Activated CD8-positive, alpha-beta memory T cell treated with anti-CD3 and anti-CD28 coated beads for 48 hours (primary cell): ENCODE measurements around the gene NDUFA5.
A peak's percentile ranks its signal among the peaks of the same experiment; 100 is the strongest.
"Not testable (repeated sequence)": the region's sequence is repeated elsewhere in the genome, so short reads cannot be mapped to it uniquely, and the experiment has no call there.

Source experiments
- DNase-seq, 3 experiments: peaks; one replicate each; pipeline ENCODE4 v3.0.0-alpha.2; 2020; ENCODE audit warnings: low read depth in 2 of 3, low spot score in 2 of 3

NDUFA5 gene

GRCh38 chr7:123558289-123558874 is 764 bp upstream of the NDUFA5 start:
- no peak for DNase-seq

DNA sequence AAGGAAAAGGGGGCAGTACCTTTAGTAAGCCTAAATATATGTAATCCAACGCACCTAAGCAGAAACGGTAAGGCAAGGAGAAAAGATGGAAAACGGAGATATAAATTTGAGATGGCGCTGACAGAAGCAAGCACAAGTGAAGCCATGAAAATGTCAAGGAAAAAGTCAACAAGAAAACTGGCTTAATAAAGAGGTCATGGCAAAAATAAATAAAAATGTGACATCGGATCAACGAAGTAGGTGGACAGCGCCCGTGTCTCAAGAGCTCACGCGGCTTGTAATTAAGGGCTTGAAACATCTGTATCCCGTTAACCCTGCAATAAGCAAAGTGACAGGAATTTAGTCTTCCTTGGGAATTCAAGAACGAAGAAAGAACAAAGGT is 611 bp downstream of the NDUFA5 start:
- DNase-seq: no peak

DNA sequence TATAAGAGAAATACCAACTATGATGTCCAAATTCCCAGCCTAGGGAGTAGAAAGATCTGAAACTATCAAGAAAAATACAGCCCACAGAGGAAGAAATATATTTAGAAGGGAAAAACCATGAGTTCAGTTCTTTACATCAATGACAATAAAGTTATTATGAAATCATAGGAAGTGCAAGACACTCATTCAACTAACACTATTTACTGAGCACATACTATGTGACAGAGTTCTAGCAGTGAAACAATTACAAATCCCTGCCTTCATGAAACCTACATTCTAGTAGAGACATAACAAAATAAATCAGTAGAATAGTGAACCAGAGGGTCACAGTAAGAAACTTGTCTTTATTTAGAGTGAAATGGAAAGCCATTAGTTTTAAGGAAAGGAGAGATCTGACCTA is 2.1 kb downstream of the NDUFA5 start:
- DNase-seq: no peak

DNA sequence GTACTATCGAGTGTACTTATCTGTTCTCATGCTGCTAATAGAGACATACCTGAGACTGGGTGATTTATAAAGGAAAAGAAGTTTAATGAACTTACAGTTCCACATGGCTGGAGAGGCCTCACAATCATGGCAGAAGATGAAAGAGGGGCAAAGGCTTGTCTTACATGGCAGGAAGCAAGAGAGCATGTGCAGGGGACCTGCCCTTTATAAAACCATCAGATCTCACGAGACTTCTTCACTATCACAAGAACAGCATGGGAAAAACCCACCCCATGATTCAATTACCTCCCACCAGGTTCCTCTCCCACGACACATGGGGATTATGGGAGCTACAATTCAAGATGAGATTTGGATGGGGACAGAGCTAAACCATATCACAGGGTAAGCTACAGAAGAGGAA is 4.5 kb downstream of the NDUFA5 start:
- DNase-seq: no peak

DNA sequence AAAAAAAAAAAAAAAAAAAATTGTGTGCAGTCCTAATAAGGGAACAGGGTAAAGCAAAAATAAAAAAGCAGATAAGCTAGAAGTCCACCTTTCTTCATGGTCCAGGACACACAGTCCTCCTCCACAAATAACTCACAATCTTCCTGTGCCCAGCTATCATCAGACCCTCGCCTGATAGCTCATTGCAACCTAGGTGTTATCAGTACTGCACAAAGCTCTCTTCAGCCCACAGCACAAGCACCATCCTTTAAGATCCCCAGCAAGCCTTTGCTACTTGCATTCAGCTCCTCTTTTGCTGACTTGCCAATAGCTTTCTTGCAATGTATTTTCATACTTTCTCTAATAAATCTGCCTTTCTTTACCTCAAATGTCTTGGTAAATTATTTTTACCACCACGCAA is 5.0 kb downstream of the NDUFA5 start:
- DNase-seq: no peak

DNA sequence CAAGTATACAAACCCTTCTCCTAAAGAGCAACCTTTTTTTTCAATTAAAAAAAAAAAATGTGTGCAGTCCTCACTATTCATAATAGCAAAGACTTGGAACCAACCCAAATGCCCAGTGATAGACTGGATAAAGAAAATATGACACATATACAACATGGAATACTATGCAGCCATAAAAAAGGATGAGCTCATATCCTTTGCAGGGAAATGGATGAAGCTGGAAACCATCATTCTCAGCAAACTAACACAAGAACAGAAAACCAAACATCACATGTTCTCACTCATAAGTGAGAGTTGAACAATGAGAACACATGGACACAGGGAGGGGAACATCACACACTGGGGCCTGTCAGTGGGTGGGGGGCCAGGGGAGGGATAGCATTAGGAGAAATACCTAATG is 5.5 kb downstream of the NDUFA5 start:
- not testable (repeated sequence) for DNase-seq

DNA sequence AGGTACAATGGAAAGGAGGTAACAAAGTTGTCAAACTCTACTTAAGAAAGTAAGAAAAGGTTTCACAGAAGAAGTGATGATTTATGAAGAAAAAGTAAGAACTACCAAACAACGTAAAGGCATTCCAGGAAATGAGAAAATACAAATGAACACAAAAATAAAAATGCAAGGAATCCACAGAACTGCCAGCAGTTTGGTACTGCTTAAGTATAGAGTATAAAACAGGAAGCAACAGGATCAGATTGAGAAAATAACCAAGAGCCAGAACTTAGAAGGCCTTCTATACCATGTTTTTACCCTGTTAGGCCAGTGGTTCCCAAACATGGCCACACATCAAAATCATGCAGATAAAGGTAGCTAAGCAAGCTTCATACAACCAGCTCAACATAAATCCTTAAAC is 9.2 kb downstream of the NDUFA5 start:
- no peak for DNase-seq

- no peak for DNase-seq
Measured at GRCh38 chr7:123539871-123540270, 17.7 kb downstream of the NDUFA5 start.

- no peak for DNase-seq
Measured at GRCh38 chr7:123538897-123539296, 18.7 kb downstream of the NDUFA5 start.

GRCh38 chr7:123538189-123538714 is 19.4 kb downstream of the NDUFA5 start:
- no peak for DNase-seq

GRCh38 chr7:123537026-123537642 is 20.5 kb downstream of the NDUFA5 start:
- DNase-seq: no peak

DNA sequence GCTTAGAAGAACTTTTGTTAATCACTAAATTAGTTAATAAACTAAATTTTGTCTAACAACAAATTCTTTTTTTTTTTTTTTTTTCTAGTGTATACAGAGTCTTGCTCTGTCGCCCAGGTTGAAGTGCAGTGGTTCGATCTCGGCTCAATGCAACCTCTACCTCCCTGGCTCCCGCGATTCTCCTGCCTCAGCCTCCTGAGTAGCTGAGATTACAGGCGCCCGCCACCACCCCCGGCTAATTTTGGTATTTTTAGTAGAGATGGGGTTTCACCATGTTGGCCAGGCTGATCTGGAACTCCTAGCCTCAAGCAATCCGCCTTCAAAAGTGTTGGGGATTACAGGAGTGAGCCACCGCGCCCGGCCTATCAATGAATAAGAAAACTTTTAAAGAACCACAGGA is 22.1 kb downstream of the NDUFA5 start:
- DNase-seq: no peak

- peak; percentile 78 to 94 (median 92) for DNase-seq
Measured at GRCh38 chr7:123534383-123535260, 23.0 kb downstream of the NDUFA5 start, which contains the start of gene IQUB. Gene IQUB (minus strand): TSS chr7:123534595. CDS start chr7:123512340, 22,255 bp downstream.

DNA sequence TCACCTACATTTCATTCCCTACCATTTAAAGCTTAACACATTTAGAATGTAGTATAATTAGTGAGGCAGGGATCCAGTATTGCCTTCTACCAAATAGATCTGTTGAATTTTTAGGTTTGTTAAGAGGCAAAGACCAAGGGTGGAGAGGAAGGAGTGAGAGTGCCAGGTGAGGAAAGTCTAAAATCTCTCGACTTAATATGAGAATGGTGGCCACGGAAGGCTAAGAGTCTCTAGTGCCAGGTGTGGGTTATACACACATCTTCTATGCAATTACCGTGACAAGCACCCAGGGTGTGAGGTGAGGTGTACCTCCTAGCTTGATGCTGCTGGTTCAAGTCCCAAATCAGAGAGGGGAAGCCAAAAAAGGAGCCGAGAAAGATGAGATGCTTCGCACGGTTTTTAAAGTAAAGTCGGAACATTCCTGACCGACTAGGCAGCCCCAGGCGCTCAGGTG is 23.7 kb downstream of the NDUFA5 start:
- DNase-seq: no peak

- no peak for DNase-seq
Measured at GRCh38 chr7:123533553-123533917, 24.1 kb downstream of the NDUFA5 start.

DNA sequence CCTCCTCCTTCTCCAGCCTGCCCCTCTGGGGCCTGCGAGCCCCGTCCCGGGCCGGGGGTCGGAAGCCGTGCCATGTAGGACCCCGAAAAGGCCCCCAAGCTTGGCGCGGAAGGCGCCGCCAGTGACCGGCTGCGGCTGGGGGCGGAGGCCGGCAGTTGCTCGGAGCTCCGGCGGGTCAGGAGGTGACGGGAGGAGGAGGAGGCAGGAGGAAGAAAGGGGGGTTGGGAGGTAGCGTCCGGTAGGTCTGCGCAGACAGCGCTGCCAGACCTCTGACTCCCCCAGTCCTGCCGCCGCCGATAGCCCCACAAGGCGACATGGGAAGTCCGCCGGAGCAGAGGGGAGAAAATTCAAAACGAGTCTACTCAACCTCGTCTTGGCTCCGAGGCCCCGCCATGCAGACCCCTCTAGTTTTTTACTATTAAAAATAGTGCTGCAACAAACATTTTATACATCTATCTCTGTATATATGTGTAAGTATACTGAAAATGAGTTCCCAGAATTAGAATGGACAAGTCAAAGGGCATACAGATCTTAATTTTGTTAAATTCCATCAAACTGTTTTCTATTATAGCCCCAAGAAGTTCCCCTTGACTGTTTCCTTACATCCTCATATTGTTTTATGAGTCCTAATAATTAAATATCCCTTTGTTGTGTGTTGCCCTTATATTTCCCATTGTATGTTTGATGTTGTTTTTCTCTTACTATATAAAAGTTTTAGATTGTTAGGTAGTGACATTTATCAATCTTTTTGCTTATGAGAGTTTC is 24.6 kb downstream of the NDUFA5 start:
- not testable (repeated sequence) for DNase-seq

DNA sequence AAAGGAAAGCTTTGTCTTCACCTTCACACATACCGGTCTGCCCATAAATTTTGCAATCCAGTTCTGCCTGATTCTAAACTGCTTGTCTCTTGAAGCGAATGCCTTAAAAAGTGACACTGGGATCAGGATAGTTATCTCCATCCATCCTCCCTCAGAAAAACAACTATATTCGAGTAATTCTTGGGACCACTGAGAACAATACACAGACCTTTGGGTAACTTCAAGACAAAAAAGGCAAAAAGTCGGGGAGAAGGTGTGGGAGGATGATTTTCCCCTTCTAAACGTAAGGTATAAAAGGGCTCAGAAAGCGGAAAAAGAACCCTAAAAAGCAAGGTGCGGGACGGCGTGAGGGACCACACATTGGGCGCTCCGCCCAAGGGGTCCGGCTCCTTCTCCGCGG is 25.3 kb downstream of the NDUFA5 start:
- not testable (repeated sequence) for DNase-seq

DNA sequence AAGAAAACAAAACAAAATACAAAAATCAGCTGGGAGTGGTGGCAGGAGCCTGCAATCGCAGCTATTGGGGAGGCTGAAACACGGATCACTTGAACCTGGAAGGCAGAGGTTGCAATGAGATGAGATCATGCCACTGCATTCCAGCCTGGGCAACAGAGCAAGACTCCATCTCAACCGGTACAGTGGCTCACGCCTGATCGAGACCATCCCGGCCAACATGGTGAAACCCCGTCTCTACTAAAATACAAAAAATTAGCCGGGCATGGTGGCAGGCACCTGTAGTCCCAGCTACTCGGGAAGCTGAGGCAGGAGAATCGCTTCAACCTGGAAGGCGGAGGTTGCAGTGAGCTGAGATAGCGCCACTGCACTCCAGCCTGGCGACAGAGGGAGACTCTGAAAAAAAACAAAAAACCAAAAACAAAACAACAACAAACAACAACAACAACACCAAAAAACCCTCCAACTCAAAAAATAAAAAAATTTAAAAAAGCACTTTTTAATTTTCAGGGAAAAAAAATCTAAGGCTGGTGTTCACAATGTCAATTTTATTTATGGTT is 27.5 kb downstream of the NDUFA5 start:
- not testable (repeated sequence) for DNase-seq

DNA sequence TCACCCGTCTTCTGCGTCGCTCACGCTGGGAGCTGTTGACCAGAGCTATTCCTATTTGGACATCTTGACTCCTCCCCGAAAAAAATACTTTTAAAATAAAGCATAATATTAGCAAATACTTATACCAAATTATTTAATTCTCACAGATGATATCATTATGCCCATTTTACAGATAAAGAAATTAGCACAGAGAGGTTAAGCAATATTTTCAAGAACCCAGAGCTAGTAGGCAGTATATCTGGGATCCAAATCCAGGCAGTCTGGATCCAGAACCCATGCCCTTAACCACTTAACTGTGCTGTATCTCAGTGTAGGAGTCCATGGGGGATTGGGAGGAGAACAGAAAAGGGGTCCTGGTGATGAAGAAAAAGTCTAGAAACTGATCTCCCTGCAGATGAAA is 29.4 kb downstream of the NDUFA5 start:
- no peak for DNase-seq

DNA sequence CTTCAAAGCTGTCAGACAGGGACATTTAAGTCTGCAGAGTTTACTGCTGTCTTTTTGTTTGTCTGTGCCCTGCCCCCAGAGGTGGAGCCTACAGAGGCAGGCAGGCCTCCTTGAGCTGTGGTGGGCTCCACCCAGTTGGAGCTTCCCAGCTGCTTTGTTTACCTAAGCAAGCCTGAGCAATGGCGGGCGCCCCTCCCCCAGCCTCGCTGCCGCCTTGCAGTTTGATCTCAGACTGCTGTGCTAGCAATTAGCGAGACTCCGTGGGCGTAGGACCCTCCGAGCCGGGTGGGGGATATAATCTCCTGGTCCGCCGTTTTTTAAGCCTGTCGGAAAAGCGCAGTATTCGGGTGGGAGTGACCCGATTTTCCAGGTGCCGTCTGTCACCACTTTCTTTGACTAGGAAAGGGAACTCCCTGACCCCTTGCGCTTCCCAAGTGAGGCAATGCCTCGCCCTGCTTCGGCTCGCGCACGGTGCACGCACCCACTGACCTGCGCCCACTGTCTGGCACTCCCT is 29.8 kb downstream of the NDUFA5 start:
- not testable (repeated sequence) for DNase-seq

DNA sequence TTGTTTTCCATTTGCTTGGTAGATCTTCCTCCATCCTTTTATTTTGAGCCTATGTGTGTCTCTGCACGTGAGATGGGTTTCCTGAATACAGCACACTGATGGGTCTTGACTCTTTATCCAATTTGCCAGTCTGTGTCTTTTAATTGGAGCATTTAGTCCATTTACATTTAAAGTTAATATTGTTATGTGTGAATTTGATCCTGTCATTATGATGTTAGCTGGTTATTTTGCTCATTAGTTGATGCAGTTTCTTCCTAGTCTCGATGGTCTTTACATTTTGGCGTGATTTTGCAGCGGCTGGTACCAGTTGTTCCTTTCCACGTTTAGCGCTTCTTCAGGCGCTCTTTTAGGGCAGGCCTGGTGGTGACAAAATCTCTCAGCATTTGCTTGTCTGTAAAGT is 31.1 kb downstream of the NDUFA5 start:
- DNase-seq: not testable (repeated sequence)
